Uterine smooth muscle cell (primary cell): Measurements from ENCODE around the gene SCAMP2. TPM values are rescaled to one million over a fixed set of nuclear protein-coding genes. Genes with fewer than 3 reads are reported as not detected.

Experiments
- total RNA-seq: library from RNA; depleted of rRNA; stranded (reverse); fragments of >200 nt; gene quantifications from 2 replicates; pipeline ENCODE4 v1.2.3, GENCODE V29; 2014

The SCAMP2 gene, protein sequence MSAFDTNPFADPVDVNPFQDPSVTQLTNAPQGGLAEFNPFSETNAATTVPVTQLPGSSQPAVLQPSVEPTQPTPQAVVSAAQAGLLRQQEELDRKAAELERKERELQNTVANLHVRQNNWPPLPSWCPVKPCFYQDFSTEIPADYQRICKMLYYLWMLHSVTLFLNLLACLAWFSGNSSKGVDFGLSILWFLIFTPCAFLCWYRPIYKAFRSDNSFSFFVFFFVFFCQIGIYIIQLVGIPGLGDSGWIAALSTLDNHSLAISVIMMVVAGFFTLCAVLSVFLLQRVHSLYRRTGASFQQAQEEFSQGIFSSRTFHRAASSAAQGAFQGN
- total RNA-seq = 21.2 and 22.6 TPM in 2 replicates

DNA sequence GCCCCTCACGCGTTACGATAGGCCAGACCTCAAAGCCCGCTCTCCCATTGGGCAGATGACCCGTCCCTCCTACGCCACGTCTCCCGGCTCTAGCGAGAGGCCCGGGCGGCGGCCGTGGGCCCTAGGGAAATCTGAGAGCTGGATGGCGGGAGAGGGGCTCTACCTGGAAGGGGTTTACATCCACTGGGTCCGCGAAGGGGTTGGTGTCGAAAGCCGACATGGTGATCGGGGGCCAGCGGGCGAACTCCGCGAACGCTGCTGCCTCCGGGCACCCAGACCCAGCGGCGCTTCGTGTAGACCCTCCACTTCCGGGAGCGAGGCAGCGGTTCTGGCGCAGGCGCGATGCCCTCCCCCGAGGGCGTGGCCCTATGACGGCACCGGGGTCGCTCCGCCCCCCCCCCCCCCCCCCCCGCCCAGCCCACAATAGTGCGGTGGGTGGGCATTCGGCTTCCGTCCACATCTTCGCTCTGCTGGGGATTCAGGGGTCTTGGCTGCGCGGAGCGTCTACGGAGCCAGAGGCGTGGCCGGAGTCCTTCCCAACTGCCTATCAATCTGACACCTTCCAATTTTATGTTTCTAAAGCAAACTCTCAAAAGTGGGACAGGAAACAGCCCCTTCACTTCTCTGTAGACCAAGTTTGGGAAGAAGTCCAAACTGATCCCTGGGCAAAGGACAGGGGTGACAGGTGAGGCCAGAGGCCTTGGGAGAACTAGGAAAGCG is at the start of gene SCAMP2:
TSS of gene SCAMP2 (minus strand) at position 330 of the 720 bp plus-strand sequence. CDS start at position 220, 110 bp downstream.

DNA sequence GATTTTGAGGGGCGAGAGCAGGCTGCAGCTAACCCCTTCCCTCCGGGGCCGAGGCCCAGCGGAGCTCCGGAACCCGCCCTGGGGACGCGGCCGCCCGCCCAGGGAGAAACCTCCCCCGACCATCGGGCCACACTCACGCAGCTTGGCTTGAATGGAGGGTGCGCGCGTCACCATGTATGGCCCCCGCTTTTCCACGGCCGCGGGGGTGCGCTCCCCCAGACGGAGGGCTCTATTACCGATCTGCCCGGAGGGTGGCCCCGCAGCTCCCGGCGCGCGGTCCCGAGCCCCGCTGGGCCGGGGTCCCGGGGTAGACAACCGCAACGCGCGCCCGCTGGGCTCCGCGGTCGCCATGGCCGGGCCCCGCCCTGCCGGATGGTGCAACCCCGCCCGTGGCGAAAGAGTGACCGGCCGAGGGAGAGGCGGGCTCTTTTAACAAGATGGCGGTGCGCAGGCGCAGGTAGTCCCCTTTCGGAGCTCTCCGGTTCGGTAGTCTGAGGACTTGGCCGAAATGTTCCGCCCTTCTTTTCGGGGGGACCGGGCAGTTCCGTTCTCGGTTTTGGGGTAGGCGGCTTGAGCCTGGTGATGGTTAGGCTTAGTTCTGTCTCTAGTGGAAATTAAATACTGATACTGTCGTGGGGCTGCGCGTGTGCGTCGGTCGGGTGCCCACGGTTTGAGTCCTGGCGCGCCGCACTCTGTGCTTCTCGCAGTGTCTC is 33.4 kb upstream of the SCAMP2 start, which contains the start of gene FAM219B:
TSS of gene FAM219B (minus strand) at position 402 of the 713 bp plus-strand sequence. CDS start at position 351, 51 bp downstream.

DNA sequence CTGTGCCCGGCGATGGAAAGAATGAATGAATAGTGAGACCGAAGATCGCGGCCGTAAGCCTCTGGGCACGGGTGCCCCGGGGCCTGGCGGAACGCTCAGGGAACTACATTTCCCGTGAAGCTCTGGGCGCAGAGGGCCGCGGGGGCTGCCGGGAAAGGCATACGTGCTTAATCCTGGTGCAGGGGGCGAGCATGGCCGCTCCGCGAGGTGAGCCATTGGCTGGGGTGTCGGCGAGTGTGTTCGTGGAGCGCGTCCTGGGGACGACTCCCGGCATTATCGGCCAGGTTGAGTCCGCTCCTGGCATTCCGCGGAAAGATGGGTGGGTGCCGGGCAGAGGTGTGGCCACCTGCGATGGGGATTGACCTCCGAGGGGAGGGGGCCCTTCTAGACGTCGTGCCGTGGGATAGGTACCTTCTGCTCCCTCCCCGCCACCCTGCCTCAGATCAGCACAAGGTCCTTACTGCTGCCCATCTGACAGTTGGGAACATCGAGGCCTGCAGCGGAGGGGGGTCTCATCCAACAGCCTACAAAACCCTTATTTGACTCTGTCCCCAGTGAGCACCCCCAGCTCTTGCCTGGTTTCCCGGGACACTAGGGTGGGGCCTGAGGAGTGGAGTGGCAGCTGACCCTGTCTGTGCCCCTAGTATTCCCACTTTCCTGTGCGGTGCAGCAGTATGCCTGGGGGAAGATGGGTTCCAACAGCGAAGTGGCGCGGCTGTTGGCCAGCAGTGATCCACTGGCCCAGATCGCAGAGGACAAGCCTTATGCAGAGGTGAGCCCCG is 16.9 kb upstream of the SCAMP2 start, which contains the start of gene MPI:
TSS of gene MPI (plus strand) at position 160 of the 782 bp plus-strand sequence. CDS start at position 192, 32 bp downstream.

DNA sequence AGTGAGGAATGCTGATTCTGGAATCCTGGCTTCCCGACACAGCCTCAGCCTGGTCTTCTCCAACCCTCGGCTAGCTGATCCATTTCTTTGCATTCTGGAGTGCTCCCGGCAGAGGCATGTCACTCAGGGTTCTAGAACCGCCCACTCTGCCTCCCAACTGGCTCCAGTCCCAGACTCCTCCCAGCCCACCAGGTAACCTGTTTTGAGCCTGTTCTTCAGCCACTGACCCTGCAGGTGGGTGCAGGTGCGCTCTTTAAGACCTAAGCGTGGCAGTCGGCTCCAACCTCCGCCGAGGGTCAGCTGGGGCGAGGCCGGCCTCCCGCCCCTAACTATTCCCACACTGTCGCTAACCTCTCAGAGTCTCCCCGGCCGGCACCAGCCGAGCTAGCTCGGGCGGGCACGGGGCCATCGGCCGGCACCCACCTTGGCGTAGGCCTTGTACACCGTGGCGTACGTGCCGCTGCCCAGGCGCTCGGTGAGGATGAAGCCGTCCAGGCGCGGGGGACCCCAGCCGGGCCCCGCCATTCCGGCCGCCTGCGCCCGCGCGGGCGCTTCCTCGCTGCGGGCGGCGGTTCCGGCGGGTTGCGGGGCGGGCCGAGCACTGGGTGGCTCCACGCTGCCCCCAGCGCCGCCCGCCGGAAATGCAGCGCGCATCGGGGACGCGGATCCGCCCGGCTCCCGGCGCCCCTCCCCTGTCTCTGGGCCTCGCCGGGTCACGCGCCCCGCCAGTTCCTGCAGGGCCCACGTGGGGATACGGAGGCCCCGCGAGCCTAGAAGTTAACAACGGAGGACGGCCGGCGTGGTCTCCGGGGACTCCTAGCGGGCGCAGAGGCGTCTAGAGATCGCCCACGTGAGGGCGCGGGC is 30.4 kb downstream of the SCAMP2 start, which contains the start of gene ULK3:
TSS of gene ULK3 (minus strand) at position 576 of the 864 bp plus-strand sequence. CDS start at position 525, 51 bp downstream.

DNA sequence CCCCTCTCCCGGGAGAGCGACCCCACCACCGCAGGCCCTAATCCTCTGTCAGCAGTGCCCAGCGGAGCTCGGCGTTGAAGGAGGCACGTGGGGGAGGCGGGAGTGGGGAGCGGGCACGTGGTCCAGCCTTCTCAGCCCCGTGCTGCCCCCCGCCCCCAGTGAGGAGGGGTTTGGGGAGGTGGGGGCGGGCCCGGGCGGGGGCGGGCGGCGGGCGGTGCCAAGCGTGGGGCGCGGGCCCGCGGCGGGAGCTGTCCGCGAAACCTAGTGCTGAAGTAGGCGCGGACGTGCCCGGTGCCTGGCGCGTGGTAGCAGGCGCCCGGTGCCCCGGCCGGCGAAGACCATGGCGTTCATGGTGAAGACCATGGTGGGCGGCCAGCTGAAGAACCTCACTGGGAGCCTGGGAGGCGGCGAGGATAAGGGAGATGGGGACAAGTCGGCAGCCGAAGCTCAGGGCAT is 46.8 kb downstream of the SCAMP2 start, which contains the start of gene CPLX3:
TSS of gene CPLX3 (plus strand) at position 264 of the 456 bp plus-strand sequence. CDS start at position 341, 77 bp downstream.

DNA sequence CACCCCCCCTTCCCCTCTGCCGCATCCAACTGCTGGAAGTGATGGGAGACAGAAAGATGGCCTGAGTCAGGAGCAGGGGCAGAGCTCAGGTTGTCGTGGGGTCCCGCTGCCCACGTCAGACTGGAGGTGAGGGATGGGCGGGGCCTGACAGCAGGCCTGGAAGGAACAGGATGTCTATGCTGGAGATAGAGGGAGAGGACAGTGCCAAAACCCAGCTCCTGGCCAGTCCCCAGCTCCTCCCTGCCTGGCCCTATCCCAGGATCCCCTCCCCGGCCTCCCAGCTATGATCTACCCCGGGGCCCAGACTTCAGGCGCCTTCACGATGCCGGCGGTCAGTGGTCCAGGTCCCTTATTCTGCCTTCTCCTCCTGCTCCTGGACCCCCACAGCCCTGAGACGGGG is 60.6 kb downstream of the SCAMP2 start, which contains the start of gene LMAN1L:
TSS of gene LMAN1L (plus strand) at position 303 of the 400 bp plus-strand sequence. CDS start at position 323, 20 bp downstream.

Other genes with a start within 250 kb of the SCAMP2 start
- 11.4 and 15.4 TPM in 2 replicates for gene EDC3, start 177.3 kb downstream of the SCAMP2 start, total RNA-seq
- 0.12 TPM in 1 of 2 replicates, not detected in the other for gene CYP1A1, start 147.8 kb downstream of the SCAMP2 start, total RNA-seq
- gene CYP1A2, start 124.5 kb downstream of the SCAMP2 start, total RNA-seq = not detected in 2 replicates
- 26.5 and 32.9 TPM in 2 replicates for gene CSK, start 91.3 kb downstream of the SCAMP2 start, total RNA-seq
- gene LMAN1L, start 60.5 kb downstream of the SCAMP2 start, total RNA-seq = 0.11 TPM in 1 of 2 replicates, not detected in the other
- not detected in 2 replicates for gene CPLX3, start 46.7 kb downstream of the SCAMP2 start, total RNA-seq
- gene ULK3, start 30.2 kb downstream of the SCAMP2 start, total RNA-seq = 15.2 and 15.8 TPM in 2 replicates
- 59.5 and 65.6 TPM in 2 replicates for gene MPI, start 16.7 kb upstream of the SCAMP2 start, total RNA-seq
- gene FAM219B, start 33.5 kb upstream of the SCAMP2 start, total RNA-seq = 48.5 and 56.0 TPM in 2 replicates
- gene COX5A, start 64.7 kb upstream of the SCAMP2 start, total RNA-seq = 34.6 and 45.7 TPM in 2 replicates
- gene RPP25, start 83.4 kb upstream of the SCAMP2 start, total RNA-seq = 2.1 and 2.9 TPM in 2 replicates
- 0.44 and 2.0 TPM in 2 replicates for gene SCAMP5, start 122.2 kb upstream of the SCAMP2 start, total RNA-seq
- 9.2 and 16.0 TPM in 2 replicates for gene PPCDC, start 150.2 kb upstream of the SCAMP2 start, total RNA-seq